NT2/D1 (cell line): ENCODE measurements around the gene PPIF.

Experiments
- DNase-seq: peaks from one replicate; pipeline ENCODE4 v3.0.0-alpha.2; 2011; ENCODE audit warnings: low read depth, low spot score
- H3K27me3 ChIP-seq: 2 replicates; pipeline ENCODE4 v1.6.0; 2011; ENCODE audit warnings: mild to moderate bottlenecking; ENCODE audit not compliant: insufficient read length, insufficient read depth
- H3K36me3 ChIP-seq: 2 replicates; pipeline ENCODE4 v1.6.1; 2011; ENCODE audit warnings: mild to moderate bottlenecking, low read length, mixed read lengths; ENCODE audit not compliant: insufficient read depth, insufficient read length
- H3K4me1 ChIP-seq: 2 replicates; pipeline ENCODE4 v1.5.1; 2011; ENCODE audit not compliant: insufficient read depth, insufficient read length
- H3K4me3 ChIP-seq: 2 replicates; pipeline ENCODE4 v1.5.1; 2011; ENCODE audit warnings: low read depth; ENCODE audit not compliant: insufficient read length
- H3K9ac ChIP-seq: 2 replicates; pipeline ENCODE4 v1.6.0; 2011; ENCODE audit warnings: low read depth; ENCODE audit not compliant: insufficient read length
- H3K9me3 ChIP-seq: 2 replicates; pipeline ENCODE4 v1.5.1; 2011; ENCODE audit warnings: mild to moderate bottlenecking, low read length; ENCODE audit not compliant: insufficient read depth
- SUZ12 ChIP-seq: IDR thresholded peaks from 2 replicates; pipeline ENCODE4 v1.6.1; 2011; ENCODE audit not compliant: insufficient read length, insufficient read depth; ENCODE audit errors: extremely low read depth
- YY1 ChIP-seq: IDR thresholded peaks from 2 replicates; pipeline ENCODE4 v1.6.1; 2011; ENCODE audit not compliant: insufficient read length, insufficient read depth
- ZNF274 ChIP-seq: IDR thresholded peaks from 2 replicates; pipeline ENCODE4 v1.6.1; 2011; ENCODE audit warnings: mild to moderate bottlenecking, low read depth, low read length

Gene PPIF

GRCh38 chr10:79392506-79393176 is 45.4 kb downstream of the PPIF start:
- Histone ChIP-seq H3K36me3 (peaks cover 14% of the 10 kb centered on the region), H3K9ac (no peak overlapping the region), H3K4me3 (no peak overlapping the region), H3K27me3 (no peaks in the 10 kb centered on the region), H3K9me3 (no peaks in the 10 kb centered on the region), H3K4me1 (no peaks in the 10 kb centered on the region)
- DNase-seq = no peak
- TF ChIP-seq YY1 (no peak), SUZ12 (no peak), ZNF274 (no peak)

GRCh38 chr10:79393221-79393923 is 46.1 kb downstream of the PPIF start:
- no peaks in the 10 kb centered on the region for H3K27me3 ChIP-seq
- DNase-seq = no peak
- H3K9me3 ChIP-seq = no peaks in the 10 kb centered on the region
- no peaks in the 10 kb centered on the region for H3K4me1 ChIP-seq
- peaks cover 21% of the 10 kb centered on the region for H3K36me3 ChIP-seq
- H3K4me3 ChIP-seq = no peak overlapping the region
- no peak for TF ChIP-seq SUZ12
- TF ChIP-seq YY1 = no peak
- no peak for TF ChIP-seq ZNF274
- no peak overlapping the region for H3K9ac ChIP-seq

GRCh38 chr10:79393924-79394610 is 46.8 kb downstream of the PPIF start:
- Histone ChIP-seq H3K9me3 (no peaks in the 10 kb centered on the region), H3K4me3 (no peak overlapping the region), H3K4me1 (no peaks in the 10 kb centered on the region), H3K27me3 (no peaks in the 10 kb centered on the region), H3K36me3 (peaks cover 22% of the 10 kb centered on the region), H3K9ac (no peak overlapping the region)
- TF ChIP-seq SUZ12 (no peak), ZNF274 (no peak), YY1 (no peak)
- DNase-seq = no peak

GRCh38 chr10:79394664-79395063 is 47.4 kb downstream of the PPIF start:
- TF ChIP-seq ZNF274 (no peak), SUZ12 (no peak), YY1 (no peak)
- no peak overlapping the region for H3K9ac ChIP-seq
- no peak for DNase-seq
- H3K36me3 ChIP-seq = peaks cover 22% of the 10 kb centered on the region
- H3K4me3 ChIP-seq = no peak overlapping the region
- H3K27me3 ChIP-seq = no peaks in the 10 kb centered on the region
- no peaks in the 10 kb centered on the region for H3K4me1 ChIP-seq
- no peaks in the 10 kb centered on the region for H3K9me3 ChIP-seq

GRCh38 chr10:79396520-79396919 is 49.3 kb downstream of the PPIF start:
- Histone ChIP-seq H3K36me3 (peaks cover 19% of the 10 kb centered on the region), H3K9ac (no peak overlapping the region), H3K4me3 (no peak overlapping the region), H3K4me1 (peaks cover 2% of the 10 kb centered on the region), H3K27me3 (no peaks in the 10 kb centered on the region), H3K9me3 (no peaks in the 10 kb centered on the region)
- DNase-seq = no peak
- TF ChIP-seq SUZ12 (no peak), YY1 (no peak), ZNF274 (no peak)

GRCh38 chr10:79397051-79397450 is 49.8 kb downstream of the PPIF start:
- Histone ChIP-seq H3K9ac (no peak overlapping the region), H3K4me3 (no peak overlapping the region), H3K36me3 (peaks cover 19% of the 10 kb centered on the region), H3K4me1 (peaks cover 6% of the 10 kb centered on the region), H3K27me3 (no peaks in the 10 kb centered on the region), H3K9me3 (no peaks in the 10 kb centered on the region)
- no peak for TF ChIP-seq SUZ12
- no peak for TF ChIP-seq YY1
- TF ChIP-seq ZNF274 = no peak
- DNase-seq = no peak
